ENCODE results near the gene C18orf32.

- TF ChIP-seq, protein P1, sequence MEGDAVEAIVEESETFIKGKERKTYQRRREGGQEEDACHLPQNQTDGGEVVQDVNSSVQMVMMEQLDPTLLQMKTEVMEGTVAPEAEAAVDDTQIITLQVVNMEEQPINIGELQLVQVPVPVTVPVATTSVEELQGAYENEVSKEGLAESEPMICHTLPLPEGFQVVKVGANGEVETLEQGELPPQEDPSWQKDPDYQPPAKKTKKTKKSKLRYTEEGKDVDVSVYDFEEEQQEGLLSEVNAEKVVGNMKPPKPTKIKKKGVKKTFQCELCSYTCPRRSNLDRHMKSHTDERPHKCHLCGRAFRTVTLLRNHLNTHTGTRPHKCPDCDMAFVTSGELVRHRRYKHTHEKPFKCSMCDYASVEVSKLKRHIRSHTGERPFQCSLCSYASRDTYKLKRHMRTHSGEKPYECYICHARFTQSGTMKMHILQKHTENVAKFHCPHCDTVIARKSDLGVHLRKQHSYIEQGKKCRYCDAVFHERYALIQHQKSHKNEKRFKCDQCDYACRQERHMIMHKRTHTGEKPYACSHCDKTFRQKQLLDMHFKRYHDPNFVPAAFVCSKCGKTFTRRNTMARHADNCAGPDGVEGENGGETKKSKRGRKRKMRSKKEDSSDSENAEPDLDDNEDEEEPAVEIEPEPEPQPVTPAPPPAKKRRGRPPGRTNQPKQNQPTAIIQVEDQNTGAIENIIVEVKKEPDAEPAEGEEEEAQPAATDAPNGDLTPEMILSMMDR (IDR thresholded peaks at IDR 0.05 in 8 of 11, conservative IDR thresholded peaks at IDR 0.05 in 3 of 11), result no peak
- no peak for TF ChIP-seq POLR2AphosphoS5 (IDR thresholded peaks at IDR 0.05)
- TF ChIP-seq POLR2A (IDR thresholded peaks at IDR 0.05), result no peak
Observed at GRCh38 chr18:49495076-49495475, 8.0 kb upstream of the C18orf32 start.
